Measurements from ENCODE around the gene LYSET. TPM values are rescaled to one million over a fixed set of nuclear protein-coding genes. Genes with fewer than 3 reads are reported as not detected.
A peak's percentile ranks its signal among the peaks of the same experiment; 100 is the strongest.

The LYSET gene
- total and polyA plus RNA-seq, 9 of the 15 experiments (the other 6 are each of a cell fraction or from before 2014, with no cell fraction given), result 7.6 to 36.6 (median 15.9) TPM

GRCh38 chr14:93206793-93207467 is 21.8 kb downstream of the LYSET start, which contains the start of the genes GON7 and UBR7 (continued):
- TF ChIP-seq RREB1 (CRISPR knock-in tag; IDR thresholded peaks at IDR 0.05) (no peak), NONO (IDR thresholded peaks at IDR 0.05; ENCODE audit: low read depth in 2 of 2, low read length in 1 of 2) (no peak; a peak in 1 of 4 replicates), ZNF280A (IDR thresholded peaks at IDR 0.05; ENCODE audit: low read depth, partially characterized antibody) (no peak), FOXP4 (CRISPR knock-in tag; IDR thresholded peaks at IDR 0.05; ENCODE audit: borderline replicate concordance) (no peak), CBX1 (IDR thresholded peaks at IDR 0.05; ENCODE audit: low read depth) (peak; percentile 37; the same call in 1 of the 2 replicates), KDM5B (IDR thresholded peaks at IDR 0.05; ENCODE audit: insufficient replicate concordance, low read depth, low read length) (peak; percentile 64), FOXK1 (CRISPR knock-in tag; IDR thresholded peaks at IDR 0.05; ENCODE audit: borderline replicate concordance) (no peak), RUNX1 (IDR thresholded peaks at IDR 0.05; ENCODE audit: low read depth) (no peak), ETS1 (conservative IDR thresholded peaks at IDR 0.05; ENCODE audit: control insufficient read depth, low read depth, low read length) (peak; percentile 65; the same call in 1 of the 2 replicates), PRDM10 (IDR thresholded peaks at IDR 0.05; ENCODE audit: partially characterized antibody) (no peak), ZNF668 (CRISPR knock-in tag; IDR thresholded peaks at IDR 0.05) (no peak)

Measured in K562 (cell line).